Measurements from ENCODE around the gene MAP2K3.

Gene MAP2K3

GRCh38 chr17:21284319-21285163, at the start of gene MAP2K3:
TSS of gene MAP2K3 (plus strand) at chr17:21284711. CDS start at chr17:21284921, 210 bp downstream.
- peak; percentile 98 for DNase-seq

- DNase-seq = no peak
These were observed 48.6 kb upstream of the MAP2K3 start for GRCh38 chr17:21235921-21236320.

DNA sequence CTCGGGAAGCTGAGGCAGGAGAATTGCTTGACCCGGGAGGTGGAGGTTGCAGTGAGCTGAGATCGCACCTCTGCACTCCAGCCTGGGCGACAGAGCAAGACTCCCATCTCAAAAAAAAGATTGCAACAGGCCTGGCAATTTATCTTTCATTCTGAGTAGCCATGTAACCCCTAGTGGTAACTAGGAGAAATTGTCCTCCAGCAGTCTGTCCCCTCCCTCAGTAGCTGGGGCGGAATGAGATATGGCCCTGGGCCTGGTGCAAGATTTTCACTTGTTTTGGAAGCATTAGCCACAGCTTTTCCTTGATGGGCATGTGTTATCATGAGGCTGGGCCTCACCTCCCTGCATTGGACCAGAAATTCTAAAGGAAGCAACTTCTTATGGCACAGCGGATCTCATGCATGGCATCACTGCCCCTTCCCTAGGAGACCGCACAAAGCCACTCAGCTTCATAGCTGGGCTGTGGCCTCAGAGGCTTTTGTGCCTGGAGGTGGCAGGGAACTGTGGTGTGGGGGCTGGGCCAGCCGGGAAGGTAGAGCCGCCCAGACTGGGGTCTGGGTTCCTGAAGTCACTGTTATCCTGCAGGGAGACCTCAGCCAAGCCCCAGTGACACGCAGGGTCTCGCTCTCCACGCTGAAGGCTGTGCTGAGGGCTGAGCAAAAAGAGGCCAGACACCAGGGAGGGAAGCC, 44.7 kb upstream of the MAP2K3 start:
- no peak for DNase-seq

DNA sequence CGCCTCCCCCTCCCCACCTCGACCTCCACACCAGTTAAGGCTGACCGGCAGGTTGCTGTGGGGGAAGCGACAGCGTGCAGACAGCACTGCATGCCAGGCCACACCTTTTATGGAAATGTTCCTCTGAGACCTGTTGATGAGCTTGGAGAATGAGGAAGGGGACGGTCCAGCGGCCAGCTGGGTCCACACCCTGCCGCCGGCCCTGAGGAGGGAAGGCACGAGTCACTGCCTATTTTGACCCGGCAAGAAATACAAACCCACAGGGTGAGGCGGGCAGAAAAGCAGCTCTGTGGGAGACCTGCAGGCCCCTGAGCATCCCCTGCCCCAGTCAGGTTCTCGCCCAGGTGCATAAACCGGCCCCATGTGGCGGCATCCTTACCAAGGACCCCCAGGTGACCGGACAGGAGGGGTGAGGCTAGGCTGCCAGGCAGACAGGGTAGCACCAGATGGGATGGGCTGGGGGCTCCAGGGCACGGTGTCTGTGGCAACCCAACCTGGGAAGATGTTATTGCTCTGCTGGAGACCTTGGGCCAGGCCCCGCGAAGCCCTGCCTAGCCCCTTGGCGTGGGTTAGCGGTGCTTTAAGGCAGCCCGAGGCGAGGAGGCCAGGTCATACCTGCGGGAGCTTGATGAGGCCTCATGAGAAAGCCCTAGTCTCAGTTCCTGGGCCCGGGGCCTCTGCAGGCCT, 44.0 kb upstream of the MAP2K3 start:
- DNase-seq = no peak

- DNase-seq = no peak
These were observed 42.9 kb upstream of the MAP2K3 start for GRCh38 chr17:21241564-21241963.

- DNase-seq = no peak
These were observed 42.3 kb upstream of the MAP2K3 start for GRCh38 chr17:21242026-21242697.

GRCh38 chr17:21242780-21243515, 41.6 kb upstream of the MAP2K3 start:
- DNase-seq = no peak

GRCh38 chr17:21243516-21244303, 40.8 kb upstream of the MAP2K3 start:
- DNase-seq = no peak

DNA sequence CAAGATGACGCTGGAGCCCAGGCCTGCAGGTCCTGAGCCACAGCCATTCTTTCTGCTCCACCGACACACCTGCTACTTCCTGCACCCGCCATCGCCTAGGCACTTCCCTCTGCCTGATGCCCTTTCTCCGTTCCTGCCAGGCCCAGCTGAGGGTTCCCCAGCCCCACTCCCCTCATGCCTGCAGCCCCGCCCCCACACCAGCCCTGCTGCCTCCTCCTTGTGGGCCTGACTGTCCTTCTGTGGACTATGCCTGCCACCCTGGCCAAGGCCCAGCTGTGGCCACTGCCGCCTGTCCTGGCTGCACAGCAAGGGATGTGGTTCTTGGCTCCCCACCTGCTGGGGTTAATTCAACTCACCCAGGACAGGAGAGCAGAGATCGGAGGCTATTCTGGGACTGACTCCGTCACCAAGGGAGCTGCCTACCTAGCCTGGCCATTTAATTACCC, 38.8 kb upstream of the MAP2K3 start:
- DNase-seq = no peak

DNA sequence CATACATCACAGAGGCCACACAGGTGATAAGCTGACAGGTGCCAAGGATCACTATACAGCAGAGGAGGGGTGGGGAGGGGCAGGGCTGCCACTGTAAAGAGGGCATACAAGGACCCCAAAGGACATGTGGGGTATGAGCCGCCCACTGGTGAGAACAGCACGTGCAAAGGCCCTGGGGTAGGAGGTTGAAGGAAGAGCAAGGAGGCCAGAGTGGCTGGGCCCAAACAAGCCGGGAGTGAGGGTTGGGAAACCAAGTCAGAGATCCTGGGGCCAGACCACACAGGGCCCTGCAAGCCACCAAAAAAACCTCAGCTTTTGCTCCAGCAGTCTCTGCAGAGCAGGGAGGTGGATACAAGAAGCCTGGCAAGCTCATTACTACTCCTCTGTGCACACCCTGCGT, 37.8 kb upstream of the MAP2K3 start:
- DNase-seq = no peak

GRCh38 chr17:21247552-21248258, 36.8 kb upstream of the MAP2K3 start:
- DNase-seq = no peak

- no peak for DNase-seq
These were observed 36.0 kb upstream of the MAP2K3 start for GRCh38 chr17:21248500-21248899.

- DNase-seq = no peak
These were observed 35.3 kb upstream of the MAP2K3 start for GRCh38 chr17:21249086-21249795.

DNA sequence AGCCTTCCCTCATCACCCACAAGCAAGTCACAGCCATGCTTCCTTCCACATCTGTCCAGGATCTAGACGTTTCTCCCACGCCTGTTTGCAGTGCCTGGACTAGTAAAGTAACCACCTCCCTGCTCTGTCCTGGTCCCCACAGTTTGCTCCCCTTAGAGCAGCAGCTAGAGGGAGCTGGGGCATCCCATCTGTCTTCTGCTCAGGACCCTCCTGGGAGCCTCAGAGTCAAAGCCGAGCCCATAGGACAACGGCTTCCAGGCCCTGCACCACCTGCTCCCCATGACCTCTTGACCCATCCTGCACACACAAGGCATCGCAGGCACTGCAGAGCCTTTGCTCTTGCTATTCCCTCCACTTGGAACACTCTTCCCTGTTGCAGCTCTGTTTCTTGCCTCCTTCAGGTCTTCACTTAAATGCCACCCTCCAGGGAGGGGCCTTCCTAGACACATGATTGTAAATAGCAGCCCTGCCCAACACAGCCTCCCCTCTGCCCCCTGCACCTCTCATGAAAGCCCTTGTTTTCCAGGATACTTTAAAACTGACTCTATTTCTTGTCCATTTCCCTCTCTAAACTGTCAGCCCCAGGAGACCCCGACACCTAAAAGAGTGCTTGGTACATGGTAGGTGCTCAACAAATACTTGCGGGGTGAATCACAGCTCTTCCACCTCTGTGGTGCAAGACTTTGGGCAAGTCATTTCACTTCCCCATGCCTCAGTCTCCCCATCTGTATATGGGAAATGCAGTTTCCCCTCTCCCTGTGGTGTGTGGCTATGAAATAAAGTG, 34.4 kb upstream of the MAP2K3 start:
- DNase-seq = no peak

GRCh38 chr17:21250854-21251253, 33.7 kb upstream of the MAP2K3 start:
- no peak for DNase-seq

DNA sequence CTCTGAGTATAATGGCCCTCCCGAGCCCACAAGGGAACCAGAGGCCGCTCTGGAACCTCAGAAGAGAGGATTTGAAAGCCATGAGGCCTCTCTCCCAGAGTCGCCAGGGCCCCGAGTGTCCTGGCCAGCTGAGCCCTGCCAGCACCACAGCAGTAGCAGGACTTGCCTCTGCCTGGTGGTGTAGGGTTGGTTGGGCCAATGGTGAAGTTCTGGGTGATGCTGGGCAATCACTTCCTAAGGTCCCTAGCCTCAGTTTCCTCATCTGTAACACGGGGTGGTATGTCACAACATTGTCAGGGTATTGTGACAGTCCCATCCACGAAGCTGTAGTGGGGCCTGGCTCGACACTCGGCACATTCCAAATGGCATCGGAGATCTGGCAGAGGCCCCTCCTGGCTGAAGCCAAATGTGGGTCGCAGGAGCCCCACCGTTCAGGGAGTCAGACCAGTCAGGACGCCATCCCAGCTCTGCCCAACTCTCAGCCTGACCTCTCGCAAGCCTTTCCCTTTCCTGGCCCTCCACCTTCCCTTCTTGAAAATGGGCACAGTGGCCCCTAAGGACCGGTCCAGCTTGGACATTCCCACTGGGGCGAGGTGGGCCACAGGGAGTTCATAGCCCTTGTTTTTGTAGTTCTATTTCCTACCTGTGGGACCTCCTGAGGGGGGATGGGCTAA, 33.0 kb upstream of the MAP2K3 start:
- DNase-seq = no peak

GRCh38 chr17:21252289-21252795, 32.2 kb upstream of the MAP2K3 start:
- no peak for DNase-seq
